GM12872 (cell line): ENCODE measurements around the gene GBP5.

Experiments used
- TF ChIP-seq, protein P1 (sequence below): IDR thresholded peaks from 3 replicates; pipeline ENCODE4 v1.5.1; 2011; ENCODE audit warnings: low read depth, mild to moderate bottlenecking, low read length, moderate library complexity; ENCODE audit not compliant: insufficient read depth

GBP5 gene

GRCh38 chr1:89274411-89274857 lies 1.8 kb upstream of the GBP5 start:
- TF ChIP-seq, protein P1, sequence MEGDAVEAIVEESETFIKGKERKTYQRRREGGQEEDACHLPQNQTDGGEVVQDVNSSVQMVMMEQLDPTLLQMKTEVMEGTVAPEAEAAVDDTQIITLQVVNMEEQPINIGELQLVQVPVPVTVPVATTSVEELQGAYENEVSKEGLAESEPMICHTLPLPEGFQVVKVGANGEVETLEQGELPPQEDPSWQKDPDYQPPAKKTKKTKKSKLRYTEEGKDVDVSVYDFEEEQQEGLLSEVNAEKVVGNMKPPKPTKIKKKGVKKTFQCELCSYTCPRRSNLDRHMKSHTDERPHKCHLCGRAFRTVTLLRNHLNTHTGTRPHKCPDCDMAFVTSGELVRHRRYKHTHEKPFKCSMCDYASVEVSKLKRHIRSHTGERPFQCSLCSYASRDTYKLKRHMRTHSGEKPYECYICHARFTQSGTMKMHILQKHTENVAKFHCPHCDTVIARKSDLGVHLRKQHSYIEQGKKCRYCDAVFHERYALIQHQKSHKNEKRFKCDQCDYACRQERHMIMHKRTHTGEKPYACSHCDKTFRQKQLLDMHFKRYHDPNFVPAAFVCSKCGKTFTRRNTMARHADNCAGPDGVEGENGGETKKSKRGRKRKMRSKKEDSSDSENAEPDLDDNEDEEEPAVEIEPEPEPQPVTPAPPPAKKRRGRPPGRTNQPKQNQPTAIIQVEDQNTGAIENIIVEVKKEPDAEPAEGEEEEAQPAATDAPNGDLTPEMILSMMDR = no peak

DNA sequence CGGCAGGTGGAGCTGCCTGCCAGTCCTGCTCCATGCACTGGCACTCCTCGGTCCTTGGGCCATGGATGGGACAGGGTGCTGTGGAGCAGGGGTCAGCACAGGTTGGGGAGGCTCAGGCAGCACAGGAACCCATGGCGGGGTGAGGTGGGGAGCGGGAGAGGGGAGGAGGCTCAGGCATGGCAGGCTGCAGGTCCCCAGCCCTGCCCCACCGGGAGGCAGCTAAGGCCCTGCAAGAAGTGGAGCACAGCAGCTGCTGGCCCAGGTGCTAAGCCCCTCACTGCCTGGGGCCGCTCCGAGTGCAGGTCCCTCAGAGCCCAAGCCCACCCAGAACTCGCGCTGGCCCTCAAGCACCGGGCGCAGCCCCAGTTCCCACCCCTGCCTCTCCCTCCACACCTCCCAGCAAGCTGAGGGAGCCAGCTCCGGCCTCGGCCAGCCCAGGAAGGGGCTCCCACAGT lies 691 bp upstream of the GBP5 start:
- TF ChIP-seq, protein P1 = no peak

DNA sequence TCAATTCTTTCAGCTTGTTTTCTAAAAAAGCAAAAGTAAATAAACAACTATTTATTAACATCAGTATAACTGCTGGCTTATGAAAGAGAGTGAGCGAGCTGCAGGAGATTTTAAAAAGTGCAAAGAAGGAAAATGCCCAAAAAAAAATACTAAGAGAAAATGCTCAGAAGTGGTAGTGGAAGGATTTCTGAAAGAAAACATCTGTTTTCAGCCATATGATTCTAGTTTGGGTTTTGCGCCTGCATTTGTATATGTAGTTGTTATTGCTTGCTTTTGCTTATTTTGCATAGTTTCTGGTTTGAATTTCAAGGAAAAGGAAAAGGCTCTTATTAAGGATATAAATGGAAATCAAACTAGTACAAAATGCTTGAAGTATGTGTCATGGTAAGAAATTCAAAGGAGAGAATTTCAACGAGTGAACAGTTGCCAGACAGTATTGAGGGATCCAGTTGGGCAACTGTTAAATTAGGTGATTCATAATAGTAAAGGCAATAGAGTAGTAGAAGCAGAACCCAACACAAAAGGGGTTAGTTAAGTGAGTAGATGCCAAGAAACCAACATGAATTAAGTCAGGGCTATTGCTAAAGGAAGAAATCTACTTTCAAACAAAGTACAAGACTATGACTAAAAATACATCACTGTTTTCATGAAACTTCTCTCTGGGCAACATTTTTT lies 1.2 kb downstream of the GBP5 start:
- TF ChIP-seq, protein P1 = no peak

DNA sequence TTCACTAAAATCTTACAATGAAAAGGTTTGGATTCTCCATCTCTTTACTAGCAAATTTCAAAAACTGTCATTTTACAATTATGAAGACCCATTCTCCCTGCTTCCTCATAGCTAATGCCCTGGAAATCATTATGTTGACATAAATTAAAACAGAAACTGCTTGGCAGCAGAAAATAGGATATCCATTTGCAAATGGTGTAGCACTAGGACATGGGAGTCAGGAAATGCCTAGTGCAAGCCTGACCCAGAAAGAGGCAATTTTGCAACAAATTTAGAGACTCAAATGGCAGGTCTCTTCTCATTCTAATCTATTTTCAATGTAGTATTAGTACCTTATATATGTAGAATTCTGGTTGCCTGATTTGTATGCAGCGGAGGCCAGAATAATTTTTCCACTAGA lies 2.2 kb downstream of the GBP5 start:
- TF ChIP-seq, protein P1 = no peak

GRCh38 chr1:89269277-89269676 lies 3.4 kb downstream of the GBP5 start:
- TF ChIP-seq, protein P1 = no peak

- TF ChIP-seq, protein P1 = no peak
These were observed 10.0 kb downstream of the GBP5 start for GRCh38 chr1:89262643-89263042.

- TF ChIP-seq, protein P1 = no peak
These were observed 10.6 kb downstream of the GBP5 start for GRCh38 chr1:89261926-89262515.
